ENCODE results near the gene ARMC5. TPM values are rescaled to one million over a fixed set of nuclear protein-coding genes. Genes with fewer than 3 reads are reported as not detected.

ARMC5 gene
- total and polyA plus RNA-seq, 10 of the 15 experiments (the other 5 are each of a cell fraction or from before 2014, with no cell fraction given): 0.06 to 13.2 (median 5.6) TPM

DNA sequence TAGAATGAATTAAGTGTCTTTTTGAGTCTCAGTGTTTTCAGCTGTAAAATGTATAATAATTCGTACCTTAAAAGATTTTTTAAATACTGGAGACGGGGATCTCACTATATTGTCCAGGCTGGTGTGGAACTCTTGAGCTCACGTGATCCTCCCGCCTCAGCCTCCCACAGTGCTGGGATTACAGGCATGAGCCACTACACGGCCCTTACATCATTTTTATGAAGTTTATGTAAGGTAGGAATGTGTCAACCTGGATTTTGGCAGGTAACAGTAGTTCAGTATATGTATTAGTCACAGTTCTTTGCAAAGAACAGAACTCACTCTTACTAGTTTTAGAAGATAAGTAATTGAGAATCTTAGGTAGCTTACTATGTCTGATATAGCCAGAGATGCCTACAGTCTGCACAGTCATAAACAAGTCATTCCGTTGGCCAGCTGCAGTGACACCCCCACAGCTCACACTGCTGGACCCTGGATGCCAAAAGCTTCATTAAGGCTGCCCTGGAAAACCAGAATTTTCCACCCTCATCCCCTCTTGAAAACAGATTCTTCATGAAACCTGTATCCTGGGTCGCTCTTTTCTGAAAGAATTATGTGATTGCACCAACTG lies 30.6 kb upstream of the ARMC5 start:
- no peaks in the 10 kb centered on the region for H3K79me2 ChIP-seq (ENCODE audit: control insufficient read depth, insufficient read depth, low read length)
- no TSS peak for BruUV-seq (replicated peaks)
- H3K27ac ChIP-seq (ENCODE audit: control insufficient read depth, insufficient read depth): no peak overlapping the region
- no peaks in the 10 kb centered on the region for H4K20me1 ChIP-seq (ENCODE audit: control insufficient read depth, insufficient read depth)
- H3K4me1 ChIP-seq (ENCODE audit: control insufficient read depth, insufficient read depth, low read length): no peaks in the 10 kb centered on the region
- H2AFZ ChIP-seq (ENCODE audit: control insufficient read depth, low read depth, low read length): no peak overlapping the region
- FAIRE-seq (no peak), ATAC-seq (no peak), DNase-seq (ENCODE audit: low read depth, low spot score) (no peak)
- H3K9me3 ChIP-seq (replicated peaks; ENCODE audit: control insufficient read depth, insufficient read depth, low read length): no peaks in the 10 kb centered on the region; the same call in 2 of the 3 replicates
- TF ChIP-seq, protein P1, sequence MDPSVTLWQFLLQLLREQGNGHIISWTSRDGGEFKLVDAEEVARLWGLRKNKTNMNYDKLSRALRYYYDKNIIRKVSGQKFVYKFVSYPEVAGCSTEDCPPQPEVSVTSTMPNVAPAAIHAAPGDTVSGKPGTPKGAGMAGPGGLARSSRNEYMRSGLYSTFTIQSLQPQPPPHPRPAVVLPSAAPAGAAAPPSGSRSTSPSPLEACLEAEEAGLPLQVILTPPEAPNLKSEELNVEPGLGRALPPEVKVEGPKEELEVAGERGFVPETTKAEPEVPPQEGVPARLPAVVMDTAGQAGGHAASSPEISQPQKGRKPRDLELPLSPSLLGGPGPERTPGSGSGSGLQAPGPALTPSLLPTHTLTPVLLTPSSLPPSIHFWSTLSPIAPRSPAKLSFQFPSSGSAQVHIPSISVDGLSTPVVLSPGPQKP (IDR thresholded peaks at IDR 0.05; ENCODE audit: low read depth, low read length): no peak
- no peak for TF ChIP-seq JUND (IDR thresholded peaks at IDR 0.05; ENCODE audit: low read depth, low read length)
- TF ChIP-seq CBX3 (IDR thresholded peaks at IDR 0.05; ENCODE audit: borderline replicate concordance, low read depth): no peak
- no peak for TF ChIP-seq JUNB (IDR thresholded peaks at IDR 0.05)
- TF ChIP-seq NFYA (IDR thresholded peaks at IDR 0.05; ENCODE audit: borderline replicate concordance, low read depth, low read length): no peak
- no peak for TF ChIP-seq ZNF274 (IDR thresholded peaks at IDR 0.05; ENCODE audit: insufficient read depth, insufficient read length)
- TF ChIP-seq, protein P2, sequence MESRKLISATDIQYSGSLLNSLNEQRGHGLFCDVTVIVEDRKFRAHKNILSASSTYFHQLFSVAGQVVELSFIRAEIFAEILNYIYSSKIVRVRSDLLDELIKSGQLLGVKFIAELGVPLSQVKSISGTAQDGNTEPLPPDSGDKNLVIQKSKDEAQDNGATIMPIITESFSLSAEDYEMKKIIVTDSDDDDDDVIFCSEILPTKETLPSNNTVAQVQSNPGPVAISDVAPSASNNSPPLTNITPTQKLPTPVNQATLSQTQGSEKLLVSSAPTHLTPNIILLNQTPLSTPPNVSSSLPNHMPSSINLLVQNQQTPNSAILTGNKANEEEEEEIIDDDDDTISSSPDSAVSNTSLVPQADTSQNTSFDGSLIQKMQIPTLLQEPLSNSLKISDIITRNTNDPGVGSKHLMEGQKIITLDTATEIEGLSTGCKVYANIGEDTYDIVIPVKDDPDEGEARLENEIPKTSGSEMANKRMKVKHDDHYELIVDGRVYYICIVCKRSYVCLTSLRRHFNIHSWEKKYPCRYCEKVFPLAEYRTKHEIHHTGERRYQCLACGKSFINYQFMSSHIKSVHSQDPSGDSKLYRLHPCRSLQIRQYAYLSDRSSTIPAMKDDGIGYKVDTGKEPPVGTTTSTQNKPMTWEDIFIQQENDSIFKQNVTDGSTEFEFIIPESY (IDR thresholded peaks at IDR 0.05): no peak
- no peak for TF ChIP-seq BRCA1 (IDR thresholded peaks at IDR 0.05; ENCODE audit: low read depth, low read length)
- no peak for TF ChIP-seq POLR2AphosphoS5 (IDR thresholded peaks at IDR 0.05; ENCODE audit: low read length)
- no peak for TF ChIP-seq BMI1 (IDR thresholded peaks at IDR 0.05; ENCODE audit: borderline replicate concordance)
- no peak for TF ChIP-seq POLR2A (IDR thresholded peaks at IDR 0.05; ENCODE audit: low read depth, low read length)
- TF ChIP-seq IKZF1 (conservative IDR thresholded peaks at IDR 0.05): no peak
- TF ChIP-seq DPF2 (IDR thresholded peaks at IDR 0.05): no peak
- no peak for TF ChIP-seq MYB (IDR thresholded peaks at IDR 0.05; ENCODE audit: borderline replicate concordance, low read depth, low read length)
- no peak for TF ChIP-seq SIX5 (IDR thresholded peaks at IDR 0.05; ENCODE audit: low read depth, low read length, severe bottlenecking)
- no peak for TF ChIP-seq PAX5 (IDR thresholded peaks at IDR 0.05; ENCODE audit: borderline replicate concordance, low read depth, low read length)
- no peak for TF ChIP-seq NRF1 (conservative IDR thresholded peaks at IDR 0.05; ENCODE audit: low read depth, low read length)
- TF ChIP-seq SUZ12 (IDR thresholded peaks at IDR 0.05; ENCODE audit: unreplicated experiment): no peak
- no peak for TF ChIP-seq RBBP5 (conservative IDR thresholded peaks at IDR 0.05)
- TF ChIP-seq, protein P3, sequence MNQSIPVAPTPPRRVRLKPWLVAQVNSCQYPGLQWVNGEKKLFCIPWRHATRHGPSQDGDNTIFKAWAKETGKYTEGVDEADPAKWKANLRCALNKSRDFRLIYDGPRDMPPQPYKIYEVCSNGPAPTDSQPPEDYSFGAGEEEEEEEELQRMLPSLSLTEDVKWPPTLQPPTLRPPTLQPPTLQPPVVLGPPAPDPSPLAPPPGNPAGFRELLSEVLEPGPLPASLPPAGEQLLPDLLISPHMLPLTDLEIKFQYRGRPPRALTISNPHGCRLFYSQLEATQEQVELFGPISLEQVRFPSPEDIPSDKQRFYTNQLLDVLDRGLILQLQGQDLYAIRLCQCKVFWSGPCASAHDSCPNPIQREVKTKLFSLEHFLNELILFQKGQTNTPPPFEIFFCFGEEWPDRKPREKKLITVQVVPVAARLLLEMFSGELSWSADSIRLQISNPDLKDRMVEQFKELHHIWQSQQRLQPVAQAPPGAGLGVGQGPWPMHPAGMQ (IDR thresholded peaks at IDR 0.05; ENCODE audit: borderline replicate concordance): no peak
- ChIA-PET POLR2A (interaction anchor here (0.6 to 1.8 kb wide), 4 partner anchors 23 to 74 kb away, joined by 3 to 5 read pairs (median 4); no protein-coding TSS in a partner anchor), SMC1A (ENCODE audit: uncharacterized antibody, unreplicated experiment) (interaction anchor here (1.0 to 5.2 kb wide), 5 partner anchors 8 to 46 kb away, joined by 4 to 31 read pairs (median 9); partner anchors contain the start of gene ZNF843), CTCF (interaction anchor here (1.2 to 4.8 kb wide), 8 partner anchors 8 to 487 kb away, joined by 3 to 20 read pairs (median 3); no protein-coding TSS in a partner anchor), RAD21 (ENCODE audit: unreplicated experiment) (interaction anchor here (0.6 to 3.2 kb wide), 3 partner anchors 11 to 43 kb away, joined by 3 to 20 read pairs (median 5); partner anchors contain the start of gene ZNF843)
- no peak overlapping the region for H3K9ac ChIP-seq (ENCODE audit: control insufficient read depth, insufficient read depth, low read length)
- WGBS (ENCODE audit: insufficient coverage, insufficient replicate concordance, low lambda C conversion rate, missing lambda C conversion rate): 43% methylated on average over 7 of the region's 7 CpGs
- no peaks in the 10 kb centered on the region for H3K27me3 ChIP-seq (replicated peaks in 1 of 2; ENCODE audit: control insufficient read depth in 2 of 2, insufficient read depth in 2 of 2, low read length in 1 of 2)
- no peak overlapping the region for H3K4me2 ChIP-seq (ENCODE audit: control insufficient read depth, insufficient read depth)
- intact Hi-C loops (cut with micrococcal nuclease; ENCODE audit: unreplicated experiment): no loop called here
- H3K4me3 ChIP-seq: no peak overlapping the region
- no peaks in the 10 kb centered on the region for H3K36me3 ChIP-seq (ENCODE audit: control insufficient read depth in 2 of 2, insufficient read depth in 2 of 2, low read length in 1 of 2)
- in situ Hi-C loops (cut with MboI): loop anchor here (25.0 kb wide), 1 partner anchor 441 kb away; the partner anchor contains the start of gene HSD3B7

Measured in GM12878 (cell line).